EH (cell line): ENCODE measurements around the gene UBR7.
A peak's percentile ranks its signal among the peaks of the same experiment; 100 is the strongest.

Experiments used
- DNase-seq: peaks from one replicate; pipeline ENCODE4 v3.0.0-alpha.2; 2015; ENCODE audit warnings: low read depth

UBR7 gene

DNA sequence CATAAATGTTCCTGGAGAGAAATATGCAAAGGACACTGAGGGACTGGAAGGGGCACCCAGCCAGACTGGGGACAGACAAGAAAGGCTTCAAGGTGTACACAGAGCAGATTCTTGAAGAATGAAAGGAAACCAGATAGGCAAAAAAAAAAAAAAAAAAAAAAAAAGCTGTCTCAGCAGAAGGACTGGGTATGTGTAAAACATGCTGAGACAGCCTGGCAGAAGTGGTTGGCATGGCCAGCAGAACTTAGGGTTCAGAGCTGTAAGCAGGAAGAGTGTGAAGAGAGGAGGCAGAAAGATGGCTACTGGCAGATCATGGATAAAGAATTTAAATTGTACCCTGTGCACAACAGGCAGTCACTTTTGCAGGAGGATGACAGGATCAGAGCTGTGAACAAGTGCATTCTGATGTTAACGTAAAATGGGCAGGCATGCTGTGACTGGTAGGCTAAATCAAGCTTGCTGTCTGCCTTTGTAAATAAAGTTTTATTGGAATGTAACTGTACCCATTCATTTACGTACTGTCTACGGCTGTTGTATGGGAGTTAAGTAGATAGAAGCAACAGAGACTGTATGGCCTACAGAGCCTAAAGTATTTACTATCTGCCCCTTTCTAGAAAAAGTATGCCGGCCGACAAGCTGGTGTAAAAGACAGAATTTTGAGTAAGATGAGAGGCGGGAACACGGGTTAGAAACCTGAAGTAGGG, 42.2 kb downstream of the UBR7 start:
- DNase-seq: no peak

DNA sequence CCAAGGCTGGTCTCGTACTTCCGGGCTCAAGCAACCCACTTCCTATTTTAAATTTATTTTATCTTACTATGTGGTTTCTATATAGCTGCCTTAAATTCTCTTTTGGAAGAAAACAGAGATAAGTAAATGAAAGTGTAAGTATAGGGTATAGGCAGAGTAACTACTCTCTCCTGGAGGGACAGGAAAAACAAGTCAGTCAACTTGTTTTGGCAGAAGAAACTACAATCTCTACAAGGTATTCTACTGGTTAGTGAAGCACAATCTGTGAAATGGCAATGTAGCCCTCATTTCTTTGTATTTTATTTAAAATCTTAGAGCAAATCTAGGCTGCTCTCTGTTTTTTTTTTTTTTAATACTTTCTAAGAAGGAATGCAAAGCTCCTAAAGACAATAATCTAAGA, 55.4 kb downstream of the UBR7 start:
- no peak for DNase-seq

- DNase-seq: no peak
Measured at GRCh38 chr14:93263416-93263815, 56.4 kb downstream of the UBR7 start.

DNA sequence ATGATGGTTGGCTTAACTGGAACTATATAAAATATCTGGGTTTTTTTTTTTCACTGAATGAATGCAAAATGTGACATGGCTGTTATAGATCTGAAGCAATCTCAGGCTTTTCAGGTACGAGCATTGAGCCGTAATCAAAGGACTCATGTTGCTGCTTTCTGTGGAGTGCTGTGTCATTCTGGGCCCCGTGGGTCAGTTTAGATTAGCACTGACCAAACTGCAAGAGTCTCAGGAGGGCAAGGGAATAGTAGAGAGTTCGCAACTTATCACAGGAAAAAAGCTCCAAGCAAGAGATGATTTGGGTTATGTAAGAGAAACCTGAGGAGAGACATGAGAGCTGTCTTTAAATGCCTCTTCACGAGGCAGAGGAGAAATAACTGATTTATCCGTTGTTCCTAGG, 59.1 kb downstream of the UBR7 start:
- no peak for DNase-seq

DNA sequence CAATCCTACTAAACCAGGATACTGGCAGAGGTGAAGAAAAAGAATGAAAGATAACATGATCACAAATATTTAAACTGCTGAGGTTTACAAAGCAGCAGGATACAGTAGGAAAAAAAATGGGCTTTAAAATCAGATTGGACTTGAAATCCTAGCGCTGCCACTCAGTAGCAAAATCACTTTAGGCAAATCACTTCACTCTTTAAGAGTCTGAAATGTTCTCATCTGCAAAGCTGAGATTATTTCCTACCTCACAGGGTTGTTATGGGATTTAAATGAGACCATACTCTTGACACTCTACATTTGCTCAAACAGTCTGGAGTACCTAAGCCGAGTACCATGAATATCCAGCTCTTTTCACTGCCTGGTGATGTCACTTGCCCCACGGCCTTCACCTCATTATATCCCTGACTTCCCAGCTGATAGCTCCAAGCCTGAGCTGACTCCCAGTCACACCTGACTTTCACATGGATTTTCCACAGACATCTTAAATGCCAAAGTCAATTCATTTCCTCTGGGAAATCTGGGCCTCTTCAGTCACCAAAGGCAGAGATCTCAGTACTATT, 60.2 kb downstream of the UBR7 start:
- DNase-seq: no peak

GRCh38 chr14:93268406-93268805, 61.4 kb downstream of the UBR7 start:
- DNase-seq: no peak

- peak; percentile 69 for DNase-seq
Measured at GRCh38 chr14:93269341-93270068, 62.4 kb downstream of the UBR7 start.

GRCh38 chr14:93271111-93271510, 64.1 kb downstream of the UBR7 start:
- DNase-seq: no peak

- DNase-seq: no peak
Measured at GRCh38 chr14:93274055-93274806, 67.2 kb downstream of the UBR7 start.

GRCh38 chr14:93276031-93276716, 69.1 kb downstream of the UBR7 start:
- DNase-seq: no peak
